ENCODE results near the gene MYOF.

DNA sequence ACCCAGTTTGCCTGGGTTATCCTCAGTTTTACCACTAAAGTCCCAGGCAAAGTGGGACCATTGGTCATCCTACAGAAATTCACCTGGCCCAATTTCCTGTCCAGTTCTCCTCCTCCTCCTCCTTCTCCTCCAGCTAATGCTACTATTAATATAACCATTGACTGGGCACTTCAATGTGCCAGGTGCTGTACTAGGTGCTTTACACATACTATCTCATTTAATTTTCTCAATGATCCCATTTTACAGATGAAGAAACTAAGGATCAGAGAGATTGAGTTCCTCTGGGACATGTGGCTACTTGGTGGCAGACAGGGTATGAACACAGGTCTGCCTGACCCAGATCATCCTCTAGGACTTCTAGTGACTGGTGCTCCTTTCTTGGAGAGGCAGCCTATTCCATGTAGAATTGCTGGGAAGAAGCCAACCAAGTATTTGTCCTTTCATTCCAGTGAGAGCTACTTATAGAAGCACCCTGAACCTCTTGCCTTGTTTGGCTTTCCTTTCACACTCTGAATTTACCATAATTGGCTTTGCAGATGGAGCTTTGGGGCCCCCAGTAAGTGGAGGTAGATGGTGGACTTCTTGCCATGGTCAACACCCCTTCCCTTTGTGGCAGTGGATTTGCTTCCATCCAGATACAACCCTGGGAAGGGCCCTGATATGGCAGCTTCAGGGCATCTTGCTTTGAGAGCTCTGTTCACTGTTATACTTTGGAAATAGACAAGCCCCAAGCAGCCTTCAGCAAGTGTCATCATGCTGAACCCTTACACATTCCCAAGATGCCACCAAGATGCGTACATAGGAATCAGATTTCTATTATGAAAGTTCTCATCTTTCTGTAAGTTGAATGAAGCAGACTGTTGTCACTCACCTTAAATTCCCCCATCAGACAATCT lies 78.7 kb downstream of the MYOF start:
- TF ChIP-seq, protein P1, sequence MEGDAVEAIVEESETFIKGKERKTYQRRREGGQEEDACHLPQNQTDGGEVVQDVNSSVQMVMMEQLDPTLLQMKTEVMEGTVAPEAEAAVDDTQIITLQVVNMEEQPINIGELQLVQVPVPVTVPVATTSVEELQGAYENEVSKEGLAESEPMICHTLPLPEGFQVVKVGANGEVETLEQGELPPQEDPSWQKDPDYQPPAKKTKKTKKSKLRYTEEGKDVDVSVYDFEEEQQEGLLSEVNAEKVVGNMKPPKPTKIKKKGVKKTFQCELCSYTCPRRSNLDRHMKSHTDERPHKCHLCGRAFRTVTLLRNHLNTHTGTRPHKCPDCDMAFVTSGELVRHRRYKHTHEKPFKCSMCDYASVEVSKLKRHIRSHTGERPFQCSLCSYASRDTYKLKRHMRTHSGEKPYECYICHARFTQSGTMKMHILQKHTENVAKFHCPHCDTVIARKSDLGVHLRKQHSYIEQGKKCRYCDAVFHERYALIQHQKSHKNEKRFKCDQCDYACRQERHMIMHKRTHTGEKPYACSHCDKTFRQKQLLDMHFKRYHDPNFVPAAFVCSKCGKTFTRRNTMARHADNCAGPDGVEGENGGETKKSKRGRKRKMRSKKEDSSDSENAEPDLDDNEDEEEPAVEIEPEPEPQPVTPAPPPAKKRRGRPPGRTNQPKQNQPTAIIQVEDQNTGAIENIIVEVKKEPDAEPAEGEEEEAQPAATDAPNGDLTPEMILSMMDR (IDR thresholded peaks at IDR 0.05; ENCODE audit: control extremely low read depth in 1 of 3, insufficient read depth in 1 of 3, low read depth in 1 of 3, low read length in 3 of 3): no peak
- TF ChIP-seq ZNF274 (IDR thresholded peaks at IDR 0.05; ENCODE audit: borderline replicate concordance, extremely low read depth, low read length): no peak
- no peak for TF ChIP-seq JUN (IDR thresholded peaks at IDR 0.05; ENCODE audit: low read depth, low read length)
- TF ChIP-seq TAF1 (IDR thresholded peaks at IDR 0.05; ENCODE audit: low read depth, low read length): no peak
- TF ChIP-seq EP300 (IDR thresholded peaks at IDR 0.05; ENCODE audit: borderline replicate concordance in 1 of 2, low read depth in 2 of 2, low read length in 2 of 2): no peak
- TF ChIP-seq CBX5 (IDR thresholded peaks at IDR 0.05; ENCODE audit: low read depth, low read length): no peak
- no peak for TF ChIP-seq BRCA1 (IDR thresholded peaks at IDR 0.05; ENCODE audit: low read depth, low read length)
- no peak for TF ChIP-seq RFX5 (IDR thresholded peaks at IDR 0.05; ENCODE audit: borderline replicate concordance, low read depth, low read length)
- no peak for TF ChIP-seq NANOG (IDR thresholded peaks at IDR 0.05; ENCODE audit: insufficient read depth, low read depth, low read length, poor library complexity, severe bottlenecking)
- no peak for TF ChIP-seq EZH2 (IDR thresholded peaks at IDR 0.05; ENCODE audit: low read depth, low read length, severe bottlenecking)
